CD4-positive, alpha-beta T cell treated with Interferon alpha-2 for 1 hour (primary cell): ENCODE data around the gene ARRDC3.
"Not testable (repeated sequence)": the region's sequence is repeated elsewhere in the genome, so short reads cannot be mapped to it uniquely, and the experiment has no call there.

Experiments used
- DNase-seq, 2 donors: peaks; one replicate each; pipeline ENCODE4 v3.0.0-alpha.2; 2020 to 2022

The ARRDC3 gene

DNA sequence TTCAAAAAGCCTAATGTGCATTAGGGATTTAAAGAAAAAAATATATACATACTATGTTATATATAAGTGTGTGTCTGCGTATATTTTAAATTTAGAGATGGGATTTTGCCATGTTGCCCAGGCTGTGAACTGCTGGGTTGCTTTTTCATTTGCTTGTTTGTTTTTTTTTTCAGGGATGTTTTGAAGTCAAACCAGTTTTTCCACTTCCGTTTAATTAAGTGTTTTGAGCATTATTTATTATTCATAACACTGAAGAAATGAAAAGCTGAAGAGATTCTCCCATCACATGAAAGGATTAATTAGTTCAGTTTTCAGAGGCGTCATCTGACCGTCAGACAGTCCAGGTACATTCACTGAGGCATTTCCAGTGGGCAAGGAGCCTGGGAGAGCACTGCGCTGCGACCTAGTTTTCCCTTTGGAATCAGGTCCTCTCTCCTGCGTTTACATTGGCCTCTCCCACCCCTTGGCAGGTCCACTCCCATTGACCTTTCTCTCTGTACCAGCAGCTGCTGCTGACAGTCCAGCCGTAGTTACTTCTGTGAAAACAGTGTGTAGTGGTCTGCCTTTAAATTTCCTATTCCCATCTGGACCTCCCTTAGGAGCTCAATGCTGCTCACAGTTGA is 26.0 kb downstream of the ARRDC3 start:
- DNase-seq = no peak

DNA sequence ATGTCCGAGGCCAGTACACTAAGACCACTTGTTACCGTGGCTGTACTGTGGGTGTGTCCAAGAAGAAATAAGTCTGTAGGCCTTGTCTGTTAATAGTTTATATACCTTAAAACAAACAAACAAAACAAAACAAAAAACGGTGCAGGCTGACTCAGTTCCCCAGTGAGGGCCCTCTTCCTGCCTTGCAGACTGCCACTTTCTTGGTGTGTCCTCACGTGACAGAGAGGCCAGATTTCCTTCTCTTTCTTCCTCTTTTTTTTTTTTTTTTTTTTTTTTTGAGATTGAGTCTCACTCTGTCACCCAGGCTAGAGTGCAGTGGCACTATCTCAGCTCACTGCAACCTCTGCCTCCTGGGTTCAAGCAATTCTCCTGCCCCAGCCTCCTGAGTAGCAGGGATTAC is 28.2 kb downstream of the ARRDC3 start:
- DNase-seq = peak in 1 of 2 donors; percentile 45

DNA sequence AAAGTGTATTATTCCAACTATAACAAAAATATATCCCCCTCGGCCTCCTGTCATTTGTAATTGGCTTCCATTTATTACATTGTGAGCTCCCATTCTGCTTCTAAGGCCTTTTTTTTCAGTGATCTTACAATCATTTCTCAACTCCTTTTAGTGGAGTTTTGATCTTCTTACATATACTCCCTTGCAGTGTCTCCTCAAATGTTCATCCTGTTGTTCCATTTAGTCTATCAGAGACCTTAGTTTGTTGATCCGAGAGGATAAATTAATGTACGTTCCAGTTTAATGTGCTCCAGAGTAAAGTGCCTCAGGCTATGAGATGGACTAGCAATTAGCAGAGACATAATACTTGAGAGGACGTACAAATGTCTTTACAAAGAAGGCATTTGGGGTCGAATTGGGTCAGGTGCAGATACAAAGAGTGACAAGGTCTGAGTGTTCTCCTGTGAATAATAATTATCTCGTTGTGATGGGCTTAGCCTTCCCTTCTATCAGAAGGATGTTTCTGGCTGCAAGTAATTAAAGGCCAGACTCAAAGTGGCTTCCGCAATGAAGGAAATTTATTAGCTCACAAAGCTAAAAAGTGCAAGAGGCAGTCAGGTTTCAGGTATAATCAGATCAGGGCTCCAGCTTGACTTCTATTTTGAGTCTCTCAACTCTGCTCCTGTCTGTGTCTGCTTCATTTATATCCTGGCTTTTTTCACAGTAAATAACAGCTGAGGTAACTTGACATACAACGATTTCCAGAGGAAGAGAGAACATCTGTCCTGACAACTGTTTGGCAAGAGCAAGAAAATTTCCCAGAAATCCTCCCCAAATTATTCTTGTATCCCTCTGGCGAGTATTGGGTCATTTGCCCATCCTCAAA is 30.1 kb downstream of the ARRDC3 start:
- DNase-seq = no peak

DNA sequence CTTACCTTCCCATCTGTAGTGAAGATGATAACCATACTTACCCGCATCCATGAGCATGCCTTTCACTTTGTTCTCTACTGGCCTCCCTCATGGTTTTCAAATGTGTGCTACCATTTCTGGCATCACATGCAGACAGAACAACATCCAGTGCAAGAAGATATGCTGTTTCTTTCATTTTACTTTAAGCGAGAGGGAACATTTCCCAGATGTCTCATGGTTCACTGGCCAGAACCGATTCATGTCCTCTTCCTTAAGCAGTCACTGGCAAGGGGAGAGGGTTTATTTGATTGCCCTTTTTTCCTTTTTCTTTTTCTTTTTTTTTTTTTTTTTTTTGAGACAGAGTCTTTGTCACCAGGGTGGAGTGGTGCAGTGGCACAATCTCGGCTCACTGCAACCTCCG is 37.7 kb downstream of the ARRDC3 start:
- DNase-seq = no peak

DNA sequence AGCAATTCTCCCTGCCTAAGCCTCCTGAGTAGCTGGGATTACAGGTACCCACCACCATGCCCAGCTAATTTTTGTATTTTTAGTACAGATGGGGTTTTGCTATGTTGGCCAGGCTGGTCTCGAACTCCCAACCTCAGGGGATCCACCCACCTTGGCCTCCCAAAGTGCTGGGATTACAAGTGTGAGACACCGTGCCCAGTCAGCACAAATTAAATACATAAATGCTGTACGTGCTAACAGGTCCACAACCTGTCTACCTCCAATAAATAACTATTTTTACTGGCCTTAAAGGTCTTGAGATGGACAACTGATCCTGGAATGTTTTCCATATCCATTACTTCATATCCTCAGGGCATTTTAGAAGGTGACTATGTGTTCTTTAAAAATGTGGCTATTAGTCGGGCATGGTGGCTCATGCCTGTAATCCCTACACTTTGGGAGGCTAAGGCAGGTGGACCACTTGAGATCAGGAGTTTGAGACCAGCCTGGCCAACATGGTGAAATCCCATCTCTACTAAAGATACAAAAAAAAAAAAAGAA is 38.4 kb downstream of the ARRDC3 start:
- DNase-seq = not testable (repeated sequence)

DNA sequence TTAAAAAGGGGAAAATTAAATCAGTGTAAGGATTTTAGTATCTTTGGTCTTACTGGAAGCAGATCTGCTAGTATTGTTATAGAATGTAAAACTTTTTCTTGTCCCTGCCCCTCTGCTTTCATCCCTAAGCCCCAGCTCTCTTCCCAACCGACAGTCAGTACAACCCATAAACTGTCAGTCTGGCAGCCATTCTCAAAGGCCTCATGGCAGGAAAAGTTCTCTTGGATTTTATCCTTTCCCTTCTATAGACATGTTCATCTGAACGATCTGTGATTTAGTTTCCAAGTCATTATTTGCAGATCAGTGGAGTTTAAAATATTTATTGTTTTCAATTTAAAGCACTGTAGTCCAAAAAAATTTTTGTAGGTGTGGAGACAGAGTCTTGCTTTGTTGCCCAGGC is 39.2 kb downstream of the ARRDC3 start:
- DNase-seq = no peak

DNA sequence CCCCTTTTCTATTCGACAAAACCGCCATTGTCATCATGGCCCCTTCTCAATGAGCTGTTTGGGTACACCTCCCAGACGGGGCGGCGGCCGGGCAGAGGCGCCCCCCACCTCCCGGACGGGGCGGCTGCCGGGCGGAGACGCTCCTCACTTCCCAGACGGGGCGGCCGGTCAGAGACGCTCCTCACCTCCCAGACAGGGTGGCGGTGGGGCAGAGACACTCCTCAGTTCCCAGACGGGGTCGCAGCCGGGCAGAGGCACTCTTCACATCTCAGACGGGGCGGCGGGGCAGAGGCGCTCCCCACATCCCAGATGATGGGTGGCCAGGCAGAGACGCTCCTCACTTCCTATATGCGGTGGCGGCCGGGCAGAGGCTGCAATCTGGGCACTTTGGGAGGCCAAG is 40.2 kb downstream of the ARRDC3 start:
- not testable (repeated sequence) for DNase-seq

DNA sequence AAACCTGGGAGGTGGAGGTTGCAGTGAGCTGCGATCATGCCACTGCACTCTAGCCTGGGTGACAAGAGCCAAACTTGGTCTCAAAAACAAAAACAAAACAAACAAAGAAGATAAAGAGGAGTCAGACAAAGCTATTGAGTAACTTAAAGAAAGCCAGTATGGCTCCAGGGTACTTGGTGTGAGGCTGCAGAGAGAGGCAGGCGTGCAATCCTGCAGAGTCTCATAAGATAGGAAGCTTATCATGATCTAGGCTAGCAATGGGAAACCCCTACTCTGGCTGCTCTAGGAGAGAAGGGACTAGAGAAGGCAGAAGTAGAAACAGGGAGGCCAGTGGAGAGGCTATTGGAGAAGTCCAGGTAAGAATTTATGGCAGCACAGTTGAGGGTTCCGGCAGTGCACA is 42.0 kb downstream of the ARRDC3 start:
- no peak for DNase-seq

DNA sequence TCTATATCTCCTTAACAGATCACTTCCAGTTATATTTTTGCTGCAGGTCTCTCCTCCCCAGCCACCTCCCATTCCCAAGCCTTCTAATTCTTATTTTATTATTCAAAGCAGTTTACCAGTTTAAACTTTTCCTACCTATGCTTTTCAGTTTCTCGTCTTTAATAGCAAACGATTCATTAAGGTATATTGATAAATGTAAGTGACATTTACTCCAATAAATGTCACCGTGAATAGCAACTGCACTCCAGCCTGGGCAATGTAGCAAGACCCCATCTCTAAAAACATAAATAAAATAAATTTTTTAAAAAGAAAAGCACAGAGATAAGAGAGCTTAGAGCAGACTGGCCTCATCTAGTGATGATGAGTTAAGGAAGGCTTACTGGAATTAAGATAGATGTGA is 42.6 kb downstream of the ARRDC3 start:
- no peak for DNase-seq

DNA sequence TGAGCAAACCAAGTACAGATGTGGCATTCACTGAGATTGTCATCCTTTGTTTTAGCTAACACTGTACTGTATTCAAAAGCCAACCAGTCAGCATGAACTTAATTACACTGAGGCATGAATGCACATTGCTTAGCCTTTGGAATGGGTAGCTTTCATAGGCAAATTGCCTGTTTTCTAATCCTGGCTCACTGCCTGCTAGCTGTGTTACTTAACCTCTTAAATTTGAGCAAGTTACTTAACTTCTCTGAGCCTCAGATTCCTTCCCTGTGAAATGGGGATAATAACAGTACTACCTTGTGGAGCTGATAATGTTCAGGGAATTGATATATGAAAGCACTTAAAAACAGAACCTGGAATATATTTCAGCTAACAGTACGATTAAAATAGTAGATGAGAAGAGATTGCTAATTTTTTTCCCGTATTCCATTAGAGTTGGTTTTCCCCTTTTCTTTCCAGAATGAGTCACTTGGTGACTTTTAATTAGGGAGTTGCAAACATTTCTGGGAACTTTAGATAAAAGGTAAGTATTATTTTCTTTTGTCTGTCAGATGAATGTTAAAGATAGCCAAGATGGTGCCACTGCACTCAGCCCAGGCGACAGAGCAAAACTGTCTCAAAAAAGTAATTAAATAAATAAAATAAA is 43.9 kb downstream of the ARRDC3 start:
- DNase-seq = no peak

DNA sequence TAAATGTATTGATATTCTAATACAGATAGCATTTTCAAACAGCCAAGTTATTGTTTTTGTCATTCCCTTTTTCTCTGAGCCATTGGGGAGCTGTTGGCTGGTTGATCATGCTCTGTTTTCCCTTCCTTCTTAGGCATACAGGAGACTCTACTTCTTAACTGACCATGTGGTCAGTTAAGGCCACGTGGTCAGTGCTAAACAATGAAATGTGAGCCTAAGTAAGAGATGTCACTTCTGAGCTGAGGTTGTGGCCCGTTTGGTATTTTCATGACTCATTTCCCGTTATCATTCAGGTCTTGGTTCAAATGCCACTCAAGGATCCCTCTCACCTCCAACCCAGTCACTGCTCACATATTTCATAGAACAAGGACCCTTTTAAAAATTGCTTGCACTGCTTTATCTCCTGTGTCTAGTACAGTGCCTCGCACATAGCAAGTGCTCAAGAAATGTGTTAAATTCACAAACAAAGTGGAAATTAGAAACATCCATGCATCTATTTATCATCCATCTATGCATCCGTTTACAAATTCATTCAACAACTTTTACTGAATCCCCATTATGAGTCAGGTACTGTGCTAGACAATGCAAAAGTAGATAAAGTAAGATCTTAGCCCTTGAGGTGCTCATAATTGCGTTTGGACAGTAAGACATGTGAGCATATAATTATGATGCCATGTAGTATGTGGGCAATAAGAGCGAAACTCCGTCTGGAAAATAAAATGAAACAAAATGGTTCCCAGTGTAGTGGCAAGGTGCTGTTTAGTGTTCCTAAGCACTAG is 50.7 kb downstream of the ARRDC3 start:
- DNase-seq = peak in 1 of 2 donors; percentile 5

DNA sequence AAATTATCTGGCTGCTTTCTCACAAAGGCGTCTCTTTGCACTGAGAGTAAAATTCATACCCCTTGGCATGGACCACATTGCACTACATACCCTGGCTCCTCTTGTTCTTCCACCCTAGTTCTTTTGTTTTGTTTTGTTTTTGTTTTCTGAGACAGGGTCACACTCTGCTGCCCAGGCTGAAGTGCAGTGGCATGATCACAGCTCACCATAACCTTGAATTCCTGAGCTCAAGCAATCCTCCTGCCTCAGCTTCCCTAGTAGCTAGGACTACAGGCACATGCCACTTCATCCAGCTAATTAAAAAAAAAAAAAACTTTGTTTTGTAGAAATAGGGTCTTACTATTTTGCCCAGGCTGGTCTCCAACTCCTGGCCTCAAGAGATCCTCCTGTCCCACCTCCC is 51.4 kb downstream of the ARRDC3 start:
- DNase-seq = no peak

DNA sequence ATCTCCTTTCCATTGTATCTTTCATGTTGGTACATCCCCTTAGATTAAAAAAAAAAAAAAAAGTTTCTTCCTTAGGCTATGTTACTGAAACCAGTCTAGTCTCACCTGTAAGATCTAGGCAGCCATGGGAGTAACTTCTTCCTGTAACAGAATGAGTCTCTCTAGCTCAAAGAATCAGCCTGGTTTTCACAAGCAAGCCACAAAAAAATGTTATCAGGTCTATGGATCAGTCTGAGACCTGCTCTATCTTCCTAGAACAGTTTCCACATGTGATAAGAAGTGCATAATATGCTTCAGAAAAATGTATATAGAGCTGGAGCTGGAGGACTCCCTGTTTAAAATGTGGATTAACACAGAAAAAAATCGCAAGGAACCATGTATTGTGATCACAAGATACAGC is 53.8 kb downstream of the ARRDC3 start:
- no peak for DNase-seq

DNA sequence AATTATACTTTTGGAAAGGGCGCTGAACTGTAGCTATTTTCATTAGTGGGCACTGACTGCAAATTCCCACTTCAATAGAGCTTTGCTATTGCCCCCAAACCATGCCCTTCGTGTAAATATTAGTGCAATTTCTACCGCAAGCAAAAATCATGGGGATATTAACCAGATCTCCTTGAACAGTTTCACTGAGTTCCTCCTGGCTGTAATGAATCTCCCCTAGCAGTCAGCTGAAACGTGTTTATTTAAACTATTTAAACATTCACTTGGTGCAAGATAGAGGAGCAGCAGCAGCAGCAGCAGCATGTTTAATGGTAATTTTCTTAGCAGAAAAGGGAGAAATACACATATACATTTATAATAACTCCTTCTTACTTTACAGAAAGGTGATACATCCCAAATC is 54.4 kb downstream of the ARRDC3 start:
- no peak for DNase-seq

DNA sequence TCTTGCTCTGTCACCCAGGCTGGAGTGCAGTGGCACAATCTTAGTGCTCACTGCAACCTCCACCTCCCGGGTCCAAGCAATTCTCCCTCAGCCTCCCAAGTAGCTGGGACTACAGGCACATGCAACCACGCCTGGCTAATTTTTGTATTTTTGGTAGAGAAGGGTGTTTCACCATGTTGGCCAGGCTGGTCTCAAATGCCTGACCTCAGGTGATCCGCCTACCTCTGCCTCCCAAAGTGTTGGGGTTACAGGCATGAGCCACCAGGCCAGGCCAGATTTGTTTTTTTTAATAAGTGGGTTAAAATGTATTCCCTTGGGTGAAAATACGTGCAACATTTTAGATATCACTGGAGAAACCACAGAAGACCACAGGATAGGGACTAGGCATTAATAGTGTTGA is 60.1 kb downstream of the ARRDC3 start:
- not testable (repeated sequence) for DNase-seq

DNA sequence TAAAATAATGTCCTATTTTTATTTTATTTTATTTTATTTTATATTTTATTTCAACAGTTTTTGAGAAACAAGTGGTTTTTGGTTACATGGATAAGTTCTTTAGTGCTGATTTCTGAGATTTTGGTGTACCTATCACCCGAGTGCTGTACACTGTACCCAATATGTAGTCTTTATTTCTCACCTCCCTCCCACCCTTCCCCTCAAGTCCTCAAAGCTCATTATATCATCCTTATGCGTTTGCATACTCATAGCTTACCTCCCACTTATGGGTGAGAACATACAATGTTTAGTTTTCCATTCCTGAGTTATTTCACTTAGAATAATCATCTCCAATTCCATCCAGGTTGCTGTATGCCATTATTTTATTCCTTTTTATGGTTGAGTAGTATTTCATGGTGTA is 63.5 kb downstream of the ARRDC3 start:
- DNase-seq = no peak

DNA sequence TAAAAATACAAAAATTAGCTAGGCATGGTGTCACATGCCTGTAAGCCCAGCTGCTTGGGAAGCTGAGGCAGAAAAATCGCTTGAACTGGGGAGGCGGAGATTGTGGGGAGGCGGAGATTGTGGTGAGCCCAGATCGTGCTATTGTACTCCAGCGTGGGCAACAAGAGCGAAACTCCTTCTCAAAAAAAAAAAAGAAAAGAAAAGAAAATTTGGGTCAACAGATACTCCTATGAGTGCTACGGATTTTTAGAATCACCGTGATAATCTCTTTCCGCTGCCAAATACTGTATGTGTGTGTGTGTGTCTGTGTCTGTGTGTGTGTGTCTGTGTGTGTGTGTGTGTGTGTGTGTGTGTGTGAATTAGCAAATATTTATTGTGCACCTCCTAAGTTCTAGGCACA is 64.4 kb downstream of the ARRDC3 start:
- peak in 1 of 2 donors; percentile 34 for DNase-seq
